NT2/D1 (cell line): ENCODE data around the gene ERC2.

Source experiments
- DNase-seq: peaks from one replicate; pipeline ENCODE4 v3.0.0-alpha.2; 2011; ENCODE audit warnings: low read depth, low spot score
- H3K27me3 ChIP-seq: 2 replicates; pipeline ENCODE4 v1.6.0; 2011; ENCODE audit warnings: mild to moderate bottlenecking; ENCODE audit not compliant: insufficient read length, insufficient read depth
- H3K36me3 ChIP-seq: 2 replicates; pipeline ENCODE4 v1.6.1; 2011; ENCODE audit warnings: mild to moderate bottlenecking, low read length, mixed read lengths; ENCODE audit not compliant: insufficient read depth, insufficient read length
- H3K4me1 ChIP-seq: 2 replicates; pipeline ENCODE4 v1.5.1; 2011; ENCODE audit not compliant: insufficient read depth, insufficient read length
- H3K4me3 ChIP-seq: 2 replicates; pipeline ENCODE4 v1.5.1; 2011; ENCODE audit warnings: low read depth; ENCODE audit not compliant: insufficient read length
- H3K9ac ChIP-seq: 2 replicates; pipeline ENCODE4 v1.6.0; 2011; ENCODE audit warnings: low read depth; ENCODE audit not compliant: insufficient read length
- H3K9me3 ChIP-seq: 2 replicates; pipeline ENCODE4 v1.5.1; 2011; ENCODE audit warnings: mild to moderate bottlenecking, low read length; ENCODE audit not compliant: insufficient read depth
- SUZ12 ChIP-seq: IDR thresholded peaks from 2 replicates; pipeline ENCODE4 v1.6.1; 2011; ENCODE audit not compliant: insufficient read length, insufficient read depth; ENCODE audit errors: extremely low read depth
- YY1 ChIP-seq: IDR thresholded peaks from 2 replicates; pipeline ENCODE4 v1.6.1; 2011; ENCODE audit not compliant: insufficient read length, insufficient read depth
- ZNF274 ChIP-seq: IDR thresholded peaks from 2 replicates; pipeline ENCODE4 v1.6.1; 2011; ENCODE audit warnings: mild to moderate bottlenecking, low read depth, low read length

The ERC2 gene

GRCh38 chr3:56115199-56115598 lies 353.1 kb downstream of the ERC2 start:
- TF ChIP-seq YY1 (no peak), ZNF274 (no peak), SUZ12 (no peak)
- Histone ChIP-seq H3K4me3 (no peak overlapping the region), H3K9ac (no peak overlapping the region), H3K27me3 (no peaks in the 10 kb centered on the region), H3K36me3 (no peaks in the 10 kb centered on the region), H3K4me1 (peaks cover 2% of the 10 kb centered on the region), H3K9me3 (peaks cover 21% of the 10 kb centered on the region)
- no peak for DNase-seq

DNA sequence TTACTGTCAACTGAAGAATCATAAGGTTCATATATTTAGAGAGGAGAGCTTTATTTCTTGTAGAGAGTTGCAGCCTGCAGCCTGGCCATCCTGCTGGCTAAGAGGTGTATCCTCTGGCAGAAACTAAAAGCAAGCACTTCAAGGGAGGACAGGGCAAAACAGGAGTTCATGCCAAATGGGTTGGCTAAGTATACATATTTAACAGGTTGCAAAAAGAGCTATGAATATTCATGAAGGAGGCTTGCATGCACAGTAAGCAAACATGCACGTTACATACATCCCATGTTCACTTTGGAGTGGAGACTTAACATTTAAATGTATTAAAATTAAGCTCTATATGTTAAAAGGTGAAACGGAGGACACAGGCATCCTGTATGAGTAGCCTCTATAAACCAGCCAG lies 354.4 kb downstream of the ERC2 start:
- Histone ChIP-seq H3K27me3 (no peaks in the 10 kb centered on the region), H3K4me3 (no peak overlapping the region), H3K9me3 (peaks cover 21% of the 10 kb centered on the region), H3K9ac (no peak overlapping the region), H3K36me3 (no peaks in the 10 kb centered on the region), H3K4me1 (peaks cover 2% of the 10 kb centered on the region)
- DNase-seq = no peak
- TF ChIP-seq ZNF274 (no peak), YY1 (no peak), SUZ12 (no peak)

DNA sequence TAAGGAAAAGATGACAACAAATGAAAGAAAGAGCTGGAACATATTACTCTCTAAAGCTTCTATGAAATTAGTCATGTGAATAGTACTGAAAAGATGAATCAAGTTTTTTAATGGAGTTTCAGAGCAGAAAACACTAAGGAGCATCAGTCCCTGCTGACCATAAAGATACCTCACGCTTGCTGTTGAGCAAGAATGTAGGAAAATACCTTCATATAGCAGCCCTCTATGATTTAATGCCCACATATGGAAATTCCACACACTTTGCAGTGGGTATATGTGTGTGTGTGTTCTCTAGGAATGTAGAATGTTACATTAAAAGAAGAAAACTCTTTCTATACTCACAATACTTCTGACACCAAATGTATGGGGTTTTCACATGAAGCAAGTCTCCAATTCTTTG lies 355.0 kb downstream of the ERC2 start:
- TF ChIP-seq YY1 (no peak), SUZ12 (no peak), ZNF274 (no peak)
- H3K36me3 ChIP-seq = no peaks in the 10 kb centered on the region
- no peak overlapping the region for H3K9ac ChIP-seq
- peaks cover 21% of the 10 kb centered on the region for H3K9me3 ChIP-seq
- H3K4me1 ChIP-seq = peaks cover 2% of the 10 kb centered on the region
- H3K4me3 ChIP-seq = no peak overlapping the region
- no peak for DNase-seq
- H3K27me3 ChIP-seq = no peaks in the 10 kb centered on the region

DNA sequence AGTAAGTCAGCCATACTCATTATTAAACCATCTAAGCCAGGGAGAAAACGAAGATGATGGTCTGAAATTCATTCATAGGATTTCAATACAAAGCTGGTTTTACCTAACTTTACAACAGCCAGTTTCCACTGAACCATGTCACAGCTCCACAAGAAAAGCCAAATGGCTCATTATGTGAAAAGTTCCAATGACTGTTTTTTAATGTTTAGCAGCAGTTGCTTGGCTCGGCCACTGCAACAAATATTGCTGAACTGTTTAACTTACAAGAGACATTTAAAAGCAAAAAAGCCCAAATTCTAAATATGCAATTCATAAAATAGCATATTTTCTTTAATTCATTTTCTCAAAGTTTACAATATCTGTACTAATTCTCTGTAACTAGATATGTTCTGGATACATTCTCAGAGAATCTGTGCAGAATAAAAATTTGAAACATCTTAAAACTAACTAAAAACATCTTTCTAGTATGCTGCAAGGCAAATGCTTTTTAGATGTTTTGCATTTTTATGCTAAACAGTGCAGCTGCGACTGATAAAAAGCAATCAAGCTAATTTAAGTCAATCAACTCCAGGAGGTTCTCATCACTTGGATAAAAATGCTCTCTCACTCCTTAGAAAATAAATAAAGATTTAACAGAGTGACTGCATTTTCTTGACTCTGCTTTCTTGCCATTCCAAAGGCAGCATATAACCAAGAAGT lies 356.5 kb downstream of the ERC2 start:
- Histone ChIP-seq H3K27me3 (no peaks in the 10 kb centered on the region), H3K36me3 (no peaks in the 10 kb centered on the region), H3K9me3 (peaks cover 21% of the 10 kb centered on the region), H3K9ac (no peak overlapping the region), H3K4me3 (no peak overlapping the region), H3K4me1 (peaks cover 2% of the 10 kb centered on the region)
- DNase-seq = no peak
- no peak for TF ChIP-seq SUZ12
- TF ChIP-seq YY1 = no peak
- TF ChIP-seq ZNF274 = no peak

DNA sequence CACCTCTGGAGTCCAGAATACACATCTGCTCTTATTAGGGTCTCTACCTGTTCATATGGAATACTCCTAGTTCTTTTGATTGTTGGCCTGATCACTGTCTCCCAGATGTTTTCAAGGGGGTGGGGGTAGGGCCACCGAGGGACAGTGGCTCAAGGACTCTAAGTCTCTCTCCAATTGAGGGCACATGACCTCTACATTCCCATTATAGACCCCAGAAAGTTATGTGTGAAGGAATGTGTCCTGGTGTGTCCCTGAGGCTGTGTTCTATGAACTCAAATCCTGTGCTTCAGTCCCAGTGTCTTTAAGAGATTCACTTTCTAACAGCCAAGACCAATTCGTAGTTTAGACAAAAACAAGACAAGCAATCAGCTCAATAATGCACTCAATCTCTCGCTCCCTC lies 357.4 kb downstream of the ERC2 start:
- DNase-seq = no peak
- Histone ChIP-seq H3K36me3 (no peaks in the 10 kb centered on the region), H3K27me3 (no peaks in the 10 kb centered on the region), H3K9ac (no peak overlapping the region), H3K9me3 (peaks cover 23% of the 10 kb centered on the region), H3K4me3 (no peak overlapping the region), H3K4me1 (peaks cover 2% of the 10 kb centered on the region)
- TF ChIP-seq SUZ12 (no peak), YY1 (no peak), ZNF274 (no peak)

DNA sequence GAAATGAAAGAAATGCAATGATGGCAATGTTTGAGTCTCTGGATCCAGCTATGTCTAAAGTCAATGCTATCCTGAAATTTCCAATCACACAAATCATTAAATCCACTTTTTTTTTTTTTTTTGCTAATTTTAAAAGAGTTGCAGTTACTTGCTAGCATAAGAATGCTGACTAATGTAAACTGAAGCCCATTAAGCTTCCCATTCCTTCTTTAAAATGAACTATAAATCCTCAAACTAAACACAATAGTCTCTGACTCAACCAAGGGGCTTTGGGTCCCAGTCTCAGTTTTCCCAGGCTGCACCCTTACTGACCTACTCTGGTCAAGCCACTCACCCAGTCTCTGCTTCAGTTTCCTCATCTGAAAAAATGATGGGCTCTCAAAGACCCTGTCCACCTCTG lies 361.1 kb downstream of the ERC2 start:
- Histone ChIP-seq H3K4me1 (peaks cover 2% of the 10 kb centered on the region), H3K4me3 (no peak overlapping the region), H3K27me3 (no peaks in the 10 kb centered on the region), H3K9ac (no peak overlapping the region), H3K36me3 (no peaks in the 10 kb centered on the region), H3K9me3 (0 out of 2 replicates have a peak, but pooled peaks cover 7% of the 10 kb centered on the region)
- TF ChIP-seq YY1 = no peak
- TF ChIP-seq ZNF274 = no peak
- no peak for TF ChIP-seq SUZ12
- DNase-seq = no peak

DNA sequence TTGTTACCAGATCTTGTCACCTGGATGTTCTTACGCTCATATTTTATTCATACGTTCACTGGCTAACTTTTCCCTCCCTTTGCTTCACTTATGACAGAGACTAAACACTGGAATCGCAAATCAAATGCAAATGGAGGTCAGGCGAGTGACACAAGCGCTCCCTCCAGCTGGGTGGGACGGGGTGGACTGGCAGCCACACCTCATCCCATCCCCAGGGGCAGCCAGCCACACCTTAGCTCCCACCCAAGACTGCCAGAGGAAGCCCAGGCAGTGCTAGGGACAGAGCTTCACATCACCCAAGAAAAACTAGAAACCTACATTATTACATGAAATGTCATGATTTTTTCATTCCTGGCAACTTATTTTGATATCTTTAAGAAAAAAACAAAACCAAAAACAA lies 366.2 kb downstream of the ERC2 start:
- DNase-seq = no peak
- no peaks in the 10 kb centered on the region for H3K36me3 ChIP-seq
- H3K27me3 ChIP-seq = no peaks in the 10 kb centered on the region
- H3K9ac ChIP-seq = no peak overlapping the region
- H3K4me3 ChIP-seq = no peak overlapping the region
- TF ChIP-seq ZNF274 (no peak), SUZ12 (no peak), YY1 (no peak)
- H3K9me3 ChIP-seq = 0 out of 2 replicates have a peak, but pooled peaks cover 7% of the 10 kb centered on the region
- H3K4me1 ChIP-seq = no peaks in the 10 kb centered on the region
